Pancreas (tissue), 10 donors: ENCODE measurements around the gene DUSP23. TPM values are rescaled to one million over a fixed set of nuclear protein-coding genes. Genes with fewer than 3 reads are reported as not detected.
A peak's percentile ranks its signal among the peaks of the same experiment; 100 is the strongest.

Source experiments
- ATAC-seq, 4 donors: fragments of 200-7000 bp; cut with Tn5 transposase; one replicate each; pipeline versions ENCODE4 v1.8.0 to v1.9.1; 2020; ENCODE audit warnings: mild to moderate bottlenecking in 4 of 4, moderate library complexity in 4 of 4
- DNase-seq, 6 donors: peaks; one replicate each; pipeline ENCODE4 v3.0.0-alpha.2; 2020
- FAIRE-seq: peaks from 2 replicates; lab custom pipeline; 2012; peaks lifted over from hg19 to GRCh38; lab: Jason Lieb, UNC
- H3K27ac ChIP-seq, 4 donors: fragments of 200-600 bp; sonication (generic); 1 replicate in 3 of 4; 2 replicates in 1 of 4; pipeline versions ENCODE4 v1.5.0 to v1.8.0; 2020
- H3K27me3 ChIP-seq, 4 donors: fragments of 200-600 bp; one replicate each; pipeline ENCODE4 v1.8.0; 2021
- H3K36me3 ChIP-seq, 3 donors: fragments of 200-600 bp; sonication (generic) in 1 of 3; one replicate each; pipeline versions ENCODE4 v1.5.0 to v1.8.0; 2020 to 2021
- H3K4me1 ChIP-seq, 3 donors: fragments of 200-600 bp; one replicate each; pipeline ENCODE4 v1.8.0; 2021
- H3K4me3 ChIP-seq, 4 donors: fragments of 200-600 bp; sonication (generic) in 2 of 4; one replicate each; pipeline versions ENCODE4 v1.5.0 to v1.8.0; 2020 to 2021
- H3K9me3 ChIP-seq, 4 donors: fragments of 200-600 bp; one replicate each; pipeline ENCODE4 v1.8.0; 2021
- WGBS, 2 donors: extraction: QIAGEN DNeasy Blood & Tissue Kit; methylation state at CpG; one replicate each; pipeline ENCODE4 v1.1.7; 2013; 5-methylcytosine and 5-hydroxymethylcytosine counted together
- intact Hi-C, 3 donors: fragments of 100-400 bp; cut with DNase I; formaldehyde crosslinking; loops; one replicate each; pipeline versions ENCODE4 v1.11.1 to v1.14.2; 2022
- polyA plus RNA-seq, 2 donors: library from polyadenylated mRNA; stranded (reverse); fragments of 200-250 nt; gene quantifications; one replicate each; pipeline ENCODE4 v1.2.3, GENCODE V29; 2013
- total RNA-seq, 6 donors: library from RNA; stranded (reverse); fragmentation: NEBNext Ultra II Directional in 4 of 6; extraction: Animal tissue kit (Norgen Biotek cat#: 25700) in 4 of 6; gene quantifications; one replicate each; pipeline versions ENCODE4 v1.2.1 to v1.2.4, GENCODE V29; 2021 to 2023
- TF ChIP-seq, protein P1 (sequence below), 4 donors: fragments of 200-600 bp; sonication (generic) in 3 of 4; IDR thresholded peaks; one replicate each; pipeline versions ENCODE4 v1.5.0 to v1.8.0; 2021; ENCODE audit warnings: antibody characterized with exemption in 4 of 4
- donor health status: healthy with polysubstance abuse.
- donor health status: DM: no; HTN: no; CAD: no; lungs with moderate emphysema.
- donor health status: DM: no; HTN: no; CAD: no.
- donor health status: control.
- donor health status: control.
- donor health status: Bipolar disorder and iron deficiency.
- donor health status: DM: yes; HTN: yes; CAD: no.
- donor health status: DM: no; HTN: no; CAD: no.
- donor health status: DM: no; HTN: no; CAD: no.
- donor health status: DM: yes; HTN: yes; CAD: no.

The DUSP23 gene
- total and polyA plus RNA-seq, 8 donors = 13.9 to 77.9 (median 29.2) TPM

DNA sequence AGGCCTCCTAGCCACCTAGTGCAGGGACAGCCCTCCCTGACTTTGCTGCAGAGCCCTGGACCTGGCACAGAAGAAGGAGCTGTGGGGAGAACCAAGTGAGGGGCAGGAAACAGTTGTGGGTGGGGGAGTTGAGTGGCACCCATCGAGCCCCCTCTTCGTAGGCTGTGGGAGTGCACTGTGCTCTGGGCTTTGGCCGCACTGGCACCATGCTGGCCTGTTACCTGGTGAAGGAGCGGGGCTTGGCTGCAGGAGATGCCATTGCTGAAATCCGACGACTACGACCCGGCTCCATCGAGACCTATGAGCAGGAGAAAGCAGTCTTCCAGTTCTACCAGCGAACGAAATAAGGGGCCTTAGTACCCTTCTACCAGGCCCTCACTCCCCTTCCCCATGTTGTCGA is 1.2 kb downstream of the DUSP23 start:
- intact Hi-C loops = no loop called here
- Histone ChIP-seq H3K9me3 (no peaks in the 10 kb centered on the region), H3K4me1 (peaks cover 0 to 10% (median 0%) of the 10 kb centered on the region in 3 donors), H3K27me3 (no peaks in the 10 kb centered on the region), H3K36me3 (no peaks in the 10 kb centered on the region), H3K27ac (no peak overlapping the region), H3K4me3 (peak overlapping the region in 2 of 4 donors; percentile 58 to 79)
- TF ChIP-seq, protein P1, sequence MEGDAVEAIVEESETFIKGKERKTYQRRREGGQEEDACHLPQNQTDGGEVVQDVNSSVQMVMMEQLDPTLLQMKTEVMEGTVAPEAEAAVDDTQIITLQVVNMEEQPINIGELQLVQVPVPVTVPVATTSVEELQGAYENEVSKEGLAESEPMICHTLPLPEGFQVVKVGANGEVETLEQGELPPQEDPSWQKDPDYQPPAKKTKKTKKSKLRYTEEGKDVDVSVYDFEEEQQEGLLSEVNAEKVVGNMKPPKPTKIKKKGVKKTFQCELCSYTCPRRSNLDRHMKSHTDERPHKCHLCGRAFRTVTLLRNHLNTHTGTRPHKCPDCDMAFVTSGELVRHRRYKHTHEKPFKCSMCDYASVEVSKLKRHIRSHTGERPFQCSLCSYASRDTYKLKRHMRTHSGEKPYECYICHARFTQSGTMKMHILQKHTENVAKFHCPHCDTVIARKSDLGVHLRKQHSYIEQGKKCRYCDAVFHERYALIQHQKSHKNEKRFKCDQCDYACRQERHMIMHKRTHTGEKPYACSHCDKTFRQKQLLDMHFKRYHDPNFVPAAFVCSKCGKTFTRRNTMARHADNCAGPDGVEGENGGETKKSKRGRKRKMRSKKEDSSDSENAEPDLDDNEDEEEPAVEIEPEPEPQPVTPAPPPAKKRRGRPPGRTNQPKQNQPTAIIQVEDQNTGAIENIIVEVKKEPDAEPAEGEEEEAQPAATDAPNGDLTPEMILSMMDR (IDR thresholded peaks at IDR 0.05) = no peak
- WGBS, 2 donors = 95 to 97% methylated on average over 12 of the region's 12 CpGs
- ATAC-seq = no peak
- peak in 3 of 6 donors; percentile 19 to 64 (median 23) for DNase-seq
- FAIRE-seq = no peak

DNA sequence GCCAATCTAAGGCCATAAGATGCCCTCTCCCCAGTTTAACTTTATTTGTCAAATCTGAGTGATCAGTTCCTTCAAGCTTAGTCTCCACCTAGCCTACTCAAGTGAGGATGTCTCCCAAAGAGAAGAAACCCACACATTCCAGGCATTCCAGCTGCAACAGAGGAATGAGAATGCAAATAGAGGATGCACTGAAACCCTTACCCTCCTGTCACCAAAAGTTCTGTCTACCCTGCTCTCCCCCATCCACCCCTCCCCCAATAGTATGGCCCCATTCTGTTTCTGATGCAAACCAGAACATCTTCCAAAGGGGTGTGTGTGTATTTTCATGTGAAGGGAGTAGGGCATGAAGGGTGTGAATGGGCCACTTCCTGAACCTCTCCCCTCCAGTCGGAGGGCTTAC is 3.0 kb downstream of the DUSP23 start:
- no peaks in the 10 kb centered on the region for H3K27me3 ChIP-seq
- FAIRE-seq (no peak), DNase-seq (no peak), ATAC-seq (no peak)
- H3K4me3 ChIP-seq = no peak overlapping the region
- peaks cover 0 to 10% (median 0%) of the 10 kb centered on the region in 3 donors for H3K4me1 ChIP-seq
- intact Hi-C loops = no loop called here
- WGBS, 2 donors = 79 to 85% methylated on average over 1 of the region's 1 CpG
- TF ChIP-seq, protein P1 (IDR thresholded peaks at IDR 0.05) = no peak
- H3K9me3 ChIP-seq = no peaks in the 10 kb centered on the region
- no peak overlapping the region for H3K27ac ChIP-seq
- H3K36me3 ChIP-seq = no peaks in the 10 kb centered on the region

DNA sequence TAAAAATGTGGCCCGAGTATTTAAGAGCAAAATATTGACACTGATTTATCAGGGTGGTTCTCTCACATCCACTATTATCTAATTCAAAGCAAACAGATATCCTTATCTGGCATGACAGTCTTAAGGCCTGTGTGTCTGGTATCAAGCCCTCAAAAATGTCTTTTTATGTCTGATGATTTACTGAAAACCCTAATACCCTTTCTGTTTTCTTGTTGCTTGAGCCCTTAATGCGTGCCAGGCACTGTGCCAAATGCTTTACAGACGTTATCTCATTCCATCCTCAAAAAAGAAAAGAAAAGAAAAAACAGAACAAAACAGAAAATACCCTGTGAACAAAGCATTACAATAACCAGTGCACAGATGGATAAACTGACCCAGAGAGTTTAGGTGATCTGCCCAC is 5.7 kb downstream of the DUSP23 start:
- DNase-seq = no peak
- no peaks in the 10 kb centered on the region for H3K9me3 ChIP-seq
- TF ChIP-seq, protein P1 (IDR thresholded peaks at IDR 0.05) = no peak
- no peak for FAIRE-seq
- no peak for ATAC-seq
- H3K27me3 ChIP-seq = no peaks in the 10 kb centered on the region
- H3K27ac ChIP-seq = no peak overlapping the region
- intact Hi-C loops = no loop called here
- 38 to 47% methylated on average over 3 of the region's 3 CpGs for WGBS, 2 donors
- no peaks in the 10 kb centered on the region for H3K36me3 ChIP-seq
- no peaks in the 10 kb centered on the region for H3K4me1 ChIP-seq
- H3K4me3 ChIP-seq = no peak overlapping the region

DNA sequence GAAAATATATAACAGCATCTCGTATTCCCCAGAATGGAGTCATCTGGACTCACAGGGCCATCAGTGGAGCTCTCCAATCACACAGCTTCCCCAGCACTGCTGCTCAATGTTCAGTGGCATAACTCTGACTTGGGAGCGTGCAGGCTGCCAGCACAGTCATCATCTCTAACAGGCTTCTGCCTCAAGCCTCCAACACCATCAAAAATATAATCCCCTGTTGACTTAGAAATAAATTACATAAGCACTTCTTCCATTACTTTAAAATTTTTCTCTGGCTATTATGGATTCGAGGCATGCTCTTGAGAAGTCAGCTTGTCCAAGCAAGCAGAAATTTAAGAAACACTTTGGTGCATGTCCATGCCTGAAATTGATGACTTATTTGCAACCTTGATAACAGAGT is 6.2 kb downstream of the DUSP23 start:
- TF ChIP-seq, protein P1 (IDR thresholded peaks at IDR 0.05) = no peak
- Histone ChIP-seq H3K4me1 (no peaks in the 10 kb centered on the region), H3K4me3 (no peak overlapping the region), H3K9me3 (no peaks in the 10 kb centered on the region), H3K27me3 (no peaks in the 10 kb centered on the region), H3K27ac (no peak overlapping the region), H3K36me3 (no peaks in the 10 kb centered on the region)
- WGBS, 2 donors = 65 to 74% methylated on average over 3 of the region's 3 CpGs
- intact Hi-C loops = no loop called here
- no peak for DNase-seq
- no peak for FAIRE-seq
- no peak for ATAC-seq

DNA sequence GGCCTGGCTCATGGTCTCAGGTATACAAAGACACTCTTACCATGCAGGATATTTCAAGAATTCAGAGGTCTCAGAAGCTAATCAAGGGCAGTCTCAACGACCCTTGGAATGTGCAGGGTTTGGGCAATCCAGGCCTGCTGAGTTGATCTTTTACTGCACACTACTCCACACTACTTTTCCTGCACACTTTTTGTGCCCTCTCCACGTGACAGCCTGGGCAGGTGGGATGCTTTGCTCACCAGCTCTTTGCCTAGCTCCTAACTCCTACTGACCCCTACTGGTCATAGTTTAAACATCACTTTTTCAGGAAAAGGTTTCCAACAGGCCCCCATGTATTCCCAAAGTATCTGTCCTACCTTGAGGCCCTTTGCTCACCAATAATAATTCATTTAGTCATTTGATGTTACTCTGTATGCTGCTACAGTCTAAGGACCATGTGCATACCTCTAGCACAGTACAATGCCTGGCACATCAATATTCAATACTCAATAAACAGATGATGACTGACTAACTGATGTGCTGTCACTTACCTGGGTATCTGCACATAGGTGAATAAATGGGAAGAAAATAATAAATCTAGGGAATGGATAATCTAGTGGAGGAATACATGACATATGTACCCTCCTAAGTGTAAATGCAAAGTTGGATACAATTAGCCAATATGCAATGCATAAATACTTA is 9.6 kb downstream of the DUSP23 start:
- DNase-seq (peak in 3 of 6 donors; percentile 9 to 26 (median 24)), FAIRE-seq (no peak), ATAC-seq (peak; percentile 55 to 92 (median 81))
- 3 to 9% methylated on average over 2 of the region's 2 CpGs for WGBS, 2 donors
- no peak overlapping the region for H3K4me3 ChIP-seq
- no peaks in the 10 kb centered on the region for H3K4me1 ChIP-seq
- no peaks in the 10 kb centered on the region for H3K27me3 ChIP-seq
- H3K27ac ChIP-seq = no peak overlapping the region
- TF ChIP-seq, protein P1 (IDR thresholded peaks at IDR 0.05) = peak in 3 of 4 donors; percentile 42 to 49 (median 45)
- intact Hi-C loops = loop anchor here in 2 of 3 donors (10.0 kb wide), 2 partner anchors 224 to 626 kb away; no protein-coding TSS in a partner anchor
- no peaks in the 10 kb centered on the region for H3K36me3 ChIP-seq
- no peaks in the 10 kb centered on the region for H3K9me3 ChIP-seq
